Skin epidermis (tissue), 12 donors: Measurements from ENCODE around the gene THAP5.
"Not testable (repeated sequence)": the region's sequence is repeated elsewhere in the genome, so short reads cannot be mapped to it uniquely, and the experiment has no call there.

ENCODE experiments used
- H3K27ac ChIP-seq, 21 experiments: fragments of 200-600 bp; sonication (generic) in 11 of 21; one replicate each; pipeline ENCODE4 v1.5.0; 2020; ENCODE audit warnings: mild to moderate bottlenecking in 3 of 21, inconsistent platforms in 2 of 21, moderate library complexity in 2 of 21
- H3K4me3 ChIP-seq, 7 experiments: fragments of 200-600 bp; sonication (generic) in 2 of 7; one replicate each; pipeline ENCODE4 v1.5.0; 2020; ENCODE audit warnings: inconsistent platforms in 2 of 7, mild to moderate bottlenecking in 2 of 7, moderate library complexity in 1 of 7

Gene THAP5

GRCh38 chr7:108538236-108538635, 31.3 kb downstream of the THAP5 start:
- not testable (repeated sequence) for H3K27ac ChIP-seq, H3K4me3 ChIP-seq

- Histone ChIP-seq H3K4me3 (no peak overlapping the region), H3K27ac (no peak overlapping the region)
Measured at GRCh38 chr7:108537229-108537628, 32.3 kb downstream of the THAP5 start.

DNA sequence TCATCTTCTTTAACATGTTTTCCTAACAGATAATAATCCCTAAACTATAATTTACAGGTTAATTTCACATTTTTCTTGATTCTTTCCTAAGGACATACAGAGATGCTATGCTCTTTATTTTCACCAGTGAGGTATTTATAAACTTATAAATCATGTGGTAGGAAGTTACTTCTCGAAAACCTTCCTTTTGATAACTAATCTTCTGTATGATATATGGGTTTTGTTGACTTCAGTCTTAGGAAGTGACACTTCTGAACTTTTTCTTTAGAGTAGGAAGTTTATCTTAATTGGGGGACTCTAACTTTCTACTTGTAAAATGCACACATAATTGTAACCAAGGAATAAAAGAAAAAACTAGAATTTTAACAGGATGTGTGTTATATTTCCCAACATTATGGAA, 33.8 kb downstream of the THAP5 start:
- H3K4me3 ChIP-seq = no peak overlapping the region
- no peak overlapping the region for H3K27ac ChIP-seq

DNA sequence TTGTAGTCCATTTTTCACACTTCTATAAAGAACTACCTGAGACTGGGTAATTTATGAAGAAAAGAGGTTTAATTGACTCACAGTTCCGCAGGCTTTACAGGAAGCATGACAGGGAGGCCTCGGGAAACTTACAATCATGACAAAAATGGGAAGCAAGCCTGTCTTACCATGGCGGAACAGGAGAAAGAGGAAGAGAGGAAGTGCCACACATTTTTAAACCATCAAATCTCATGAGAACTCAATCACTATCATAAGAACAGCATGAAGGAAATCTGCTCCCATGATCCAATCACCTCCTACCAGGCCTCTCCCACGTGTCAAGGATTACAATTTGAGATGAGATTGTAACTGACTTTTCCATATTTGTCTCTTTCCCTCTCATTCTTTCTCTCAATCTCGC, 34.2 kb downstream of the THAP5 start:
- Histone ChIP-seq H3K4me3 (no peak overlapping the region), H3K27ac (no peak overlapping the region)

- Histone ChIP-seq H3K4me3 (no peak overlapping the region), H3K27ac (no peak overlapping the region)
Measured at GRCh38 chr7:108533712-108534111, 35.8 kb downstream of the THAP5 start.

GRCh38 chr7:108529341-108529740, 40.2 kb downstream of the THAP5 start:
- peak overlapping the region in 3 of 21 experiments; percentile 17 to 54 (median 27) for H3K27ac ChIP-seq
- H3K4me3 ChIP-seq = no peak overlapping the region

- peak overlapping the region in 1 of 7 experiments; percentile 69 for H3K4me3 ChIP-seq
- peak overlapping the region in 12 of 21 experiments; percentile 3 to 98 (median 54) for H3K27ac ChIP-seq
Measured at GRCh38 chr7:108528183-108528712, 41.3 kb downstream of the THAP5 start.

DNA sequence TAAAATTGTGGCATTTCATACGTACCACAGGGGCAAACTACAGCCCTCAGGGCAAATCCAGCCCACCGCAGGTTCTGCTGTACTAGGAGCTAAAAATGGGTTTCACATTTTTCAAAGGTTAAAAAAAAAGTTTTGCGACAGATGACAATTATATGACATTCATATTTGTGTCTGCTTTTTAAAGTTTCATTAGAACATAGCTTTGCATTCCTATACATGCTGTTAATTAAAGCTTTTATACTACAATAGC, 42.8 kb downstream of the THAP5 start:
- H3K4me3 ChIP-seq = peak overlapping the region; percentile 64 to 93 (median 69)
- peak overlapping the region in 20 of 21 experiments; percentile 82 to 99 (median 96) for H3K27ac ChIP-seq

GRCh38 chr7:108525985-108526767, 43.3 kb downstream of the THAP5 start, which contains the start of gene PNPLA8:
Gene PNPLA8 (minus strand): TSS chr7:108526135. CDS start chr7:108515491, 10,644 bp downstream.
- peak within 1 kb of the TSS; percentile 64 to 93 (median 69) for H3K4me3 ChIP-seq

DNA sequence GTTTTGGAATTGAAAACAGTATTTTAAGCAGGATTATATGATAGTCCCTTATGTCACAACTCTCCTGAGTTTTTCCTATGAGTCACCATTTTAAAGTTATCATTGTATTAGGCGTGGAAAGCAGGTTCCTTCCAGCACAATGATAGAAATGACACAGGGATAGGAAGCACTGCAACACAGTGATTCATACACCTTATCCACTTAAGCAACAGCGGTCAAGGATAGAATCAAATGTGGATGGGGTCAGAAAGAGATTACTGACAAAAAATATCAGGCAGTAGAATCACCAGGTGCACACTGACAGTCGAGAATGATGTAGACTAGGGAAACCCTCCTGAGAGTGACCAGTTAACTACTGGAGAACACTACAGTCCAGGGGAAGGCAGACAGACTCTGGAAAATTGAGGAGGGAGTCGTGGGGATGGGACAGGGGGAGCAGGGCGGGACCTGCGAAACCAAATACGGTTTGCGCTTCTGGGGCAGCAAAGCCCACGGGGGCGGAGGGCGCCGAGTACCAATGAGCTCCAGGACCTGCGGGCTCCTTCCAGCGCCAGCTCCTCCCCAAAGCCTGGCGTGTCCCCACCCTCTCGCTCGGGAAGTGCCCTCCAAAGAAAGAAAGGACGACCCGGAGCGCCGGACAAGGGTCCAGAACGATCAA, 44.0 kb downstream of the THAP5 start:
- H3K27ac ChIP-seq = peak overlapping the region; percentile 90 to 99 (median 98)
- H3K4me3 ChIP-seq = peak overlapping the region; percentile 64 to 93 (median 69)

More at GRCh38 chr7:108525985-108526767, 43.3 kb downstream of the THAP5 start, which contains the start of gene PNPLA8:
- peak within 1 kb of the TSS; percentile 90 to 99 (median 98) for H3K27ac ChIP-seq

- no peak overlapping the region for H3K4me3 ChIP-seq
- peak overlapping the region in 1 of 21 experiments; percentile 26 for H3K27ac ChIP-seq
Measured at GRCh38 chr7:108522780-108523179, 46.7 kb downstream of the THAP5 start.

GRCh38 chr7:108517951-108518350, 51.6 kb downstream of the THAP5 start:
- no peak overlapping the region for H3K4me3 ChIP-seq
- H3K27ac ChIP-seq = no peak overlapping the region

GRCh38 chr7:108515630-108516029, 53.9 kb downstream of the THAP5 start:
- Histone ChIP-seq H3K4me3 (no peak overlapping the region), H3K27ac (no peak overlapping the region)

DNA sequence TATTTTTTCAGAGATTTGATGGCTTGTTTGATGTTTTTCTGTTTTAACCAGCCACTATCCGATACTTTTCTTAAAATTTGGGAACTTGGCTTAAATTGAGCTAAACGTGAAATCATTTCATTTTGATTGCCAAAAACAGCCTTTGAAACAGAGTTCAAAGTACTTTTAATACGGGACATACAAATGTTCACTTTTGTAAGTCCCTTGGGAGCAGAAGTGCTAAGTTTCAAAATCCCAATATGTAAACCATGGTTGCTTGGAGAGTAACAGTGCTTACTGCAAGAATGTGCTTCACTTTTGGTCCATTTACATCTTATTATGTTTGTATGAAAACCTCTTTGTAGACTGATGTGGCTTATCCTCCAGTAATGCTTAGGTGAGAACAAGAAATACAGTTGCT, 54.5 kb downstream of the THAP5 start:
- no peak overlapping the region for H3K27ac ChIP-seq

More for the DNA sequence above, 54.5 kb downstream of the THAP5 start:
- H3K4me3 ChIP-seq = no peak overlapping the region
